ENCODE results near the gene FNIP1. TPM values are rescaled to one million over a fixed set of nuclear protein-coding genes. Genes with fewer than 3 reads are reported as not detected.

Gene FNIP1
- total and polyA plus RNA-seq, 2 experiments from 2014 or later: 8.2 to 27.9 TPM

DNA sequence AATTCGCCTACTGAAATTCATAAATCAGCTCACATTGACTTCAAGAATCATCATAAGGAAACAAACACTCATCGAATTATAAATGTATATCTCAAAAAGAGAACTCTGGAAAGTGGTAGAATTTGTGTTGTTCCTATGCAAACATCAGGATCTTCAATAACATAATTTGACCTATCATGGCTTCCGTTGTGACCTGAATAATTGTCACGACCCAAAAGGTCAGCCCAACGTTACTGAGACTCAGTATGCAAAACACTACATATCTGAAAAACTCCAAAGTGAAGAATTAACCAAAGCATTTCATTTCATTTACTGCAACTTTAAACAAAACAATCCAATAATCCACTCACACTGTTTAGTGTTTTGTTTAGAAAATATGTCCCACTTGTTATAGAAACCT lies 163.0 kb downstream of the FNIP1 start:
- peaks cover 59% of the 10 kb centered on the region for H3K79me2 ChIP-seq (replicated peaks; ENCODE audit: insufficient read depth)
- TF ChIP-seq, protein P1, sequence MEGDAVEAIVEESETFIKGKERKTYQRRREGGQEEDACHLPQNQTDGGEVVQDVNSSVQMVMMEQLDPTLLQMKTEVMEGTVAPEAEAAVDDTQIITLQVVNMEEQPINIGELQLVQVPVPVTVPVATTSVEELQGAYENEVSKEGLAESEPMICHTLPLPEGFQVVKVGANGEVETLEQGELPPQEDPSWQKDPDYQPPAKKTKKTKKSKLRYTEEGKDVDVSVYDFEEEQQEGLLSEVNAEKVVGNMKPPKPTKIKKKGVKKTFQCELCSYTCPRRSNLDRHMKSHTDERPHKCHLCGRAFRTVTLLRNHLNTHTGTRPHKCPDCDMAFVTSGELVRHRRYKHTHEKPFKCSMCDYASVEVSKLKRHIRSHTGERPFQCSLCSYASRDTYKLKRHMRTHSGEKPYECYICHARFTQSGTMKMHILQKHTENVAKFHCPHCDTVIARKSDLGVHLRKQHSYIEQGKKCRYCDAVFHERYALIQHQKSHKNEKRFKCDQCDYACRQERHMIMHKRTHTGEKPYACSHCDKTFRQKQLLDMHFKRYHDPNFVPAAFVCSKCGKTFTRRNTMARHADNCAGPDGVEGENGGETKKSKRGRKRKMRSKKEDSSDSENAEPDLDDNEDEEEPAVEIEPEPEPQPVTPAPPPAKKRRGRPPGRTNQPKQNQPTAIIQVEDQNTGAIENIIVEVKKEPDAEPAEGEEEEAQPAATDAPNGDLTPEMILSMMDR (conservative IDR thresholded peaks at IDR 0.05; ENCODE audit: low read depth in 2 of 2): no peak
- TF ChIP-seq, protein P2, sequence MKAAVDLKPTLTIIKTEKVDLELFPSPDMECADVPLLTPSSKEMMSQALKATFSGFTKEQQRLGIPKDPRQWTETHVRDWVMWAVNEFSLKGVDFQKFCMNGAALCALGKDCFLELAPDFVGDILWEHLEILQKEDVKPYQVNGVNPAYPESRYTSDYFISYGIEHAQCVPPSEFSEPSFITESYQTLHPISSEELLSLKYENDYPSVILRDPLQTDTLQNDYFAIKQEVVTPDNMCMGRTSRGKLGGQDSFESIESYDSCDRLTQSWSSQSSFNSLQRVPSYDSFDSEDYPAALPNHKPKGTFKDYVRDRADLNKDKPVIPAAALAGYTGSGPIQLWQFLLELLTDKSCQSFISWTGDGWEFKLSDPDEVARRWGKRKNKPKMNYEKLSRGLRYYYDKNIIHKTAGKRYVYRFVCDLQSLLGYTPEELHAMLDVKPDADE (IDR thresholded peaks at IDR 0.05): no peak
- no peak for TF ChIP-seq EZH2phosphoT487 (IDR thresholded peaks at IDR 0.05; ENCODE audit: unreplicated experiment)
- TF ChIP-seq CREB1 (CRISPR knock-in tag; IDR thresholded peaks at IDR 0.05; ENCODE audit: low read depth): no peak
- H3K9me2 ChIP-seq (ENCODE audit: insufficient read depth): no peaks in the 10 kb centered on the region
- peak overlapping the region; percentile 73 for H3K4me3 ChIP-seq
- H3K27ac ChIP-seq (ENCODE audit: low read depth): no peak overlapping the region
- no peaks in the 10 kb centered on the region for H3K36me3 Mint-ChIP-seq (ENCODE audit: low read depth)
- peaks cover 38% of the 10 kb centered on the region for H3K4me1 ChIP-seq (ENCODE audit: insufficient read depth)
- peaks cover 7% of the 10 kb centered on the region for H3F3A ChIP-seq (replicated peaks; ENCODE audit: low read depth)
- H3K27me3 ChIP-seq (ENCODE audit: insufficient read depth): no peaks in the 10 kb centered on the region
- peak overlapping the region; percentile 98 for H3K4me3 Mint-ChIP-seq
- DNase-seq (ENCODE audit: low spot score): no peak
- ATAC-seq: no peak
- H3K4me2 ChIP-seq: peak overlapping the region; percentile 80
- H3K4me1 Mint-ChIP-seq: peaks cover 4% of the 10 kb centered on the region
- 0 out of 2 replicates have a peak overlapping the region, but pooled peaks have one; percentile 36 for H3K27ac Mint-ChIP-seq
- H3K36me3 ChIP-seq (ENCODE audit: insufficient read depth): no peaks in the 10 kb centered on the region
- H3K9me3 Mint-ChIP-seq: no peaks in the 10 kb centered on the region; the same call in 2 of the 3 replicates
- H3K27me3 Mint-ChIP-seq (ENCODE audit: insufficient read depth, low read depth, poor library complexity): peaks cover 7% of the 10 kb centered on the region
- peaks cover 9% of the 10 kb centered on the region for H4K20me1 ChIP-seq (replicated peaks; ENCODE audit: insufficient read depth)
- H2AFZ ChIP-seq: no peak overlapping the region

DNA sequence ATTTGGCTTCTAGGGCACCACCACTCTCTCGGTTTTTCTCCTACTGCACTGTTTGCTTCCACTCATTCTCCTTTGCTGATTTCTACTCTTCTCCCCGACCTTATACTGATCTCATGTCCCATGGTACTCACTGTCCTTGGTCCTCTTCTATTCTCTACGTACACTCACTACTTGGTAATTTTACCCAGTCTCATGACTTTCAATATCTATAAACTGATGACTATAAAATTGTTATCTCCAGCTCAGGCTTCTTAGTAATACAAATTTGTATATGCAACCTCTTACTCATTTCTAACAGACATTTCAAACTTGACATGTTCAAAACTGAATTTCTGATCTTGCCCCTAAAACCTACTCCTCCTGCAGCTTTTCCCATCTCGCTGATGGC lies 165.9 kb downstream of the FNIP1 start:
- no peak overlapping the region for H2AFZ ChIP-seq
- no peak for DNase-seq (ENCODE audit: low spot score)
- peaks cover 7% of the 10 kb centered on the region for H3K27me3 Mint-ChIP-seq (ENCODE audit: insufficient read depth, low read depth, poor library complexity)
- peaks cover 40% of the 10 kb centered on the region for H3K4me1 ChIP-seq (ENCODE audit: insufficient read depth)
- no peak for ATAC-seq
- H3K36me3 ChIP-seq (ENCODE audit: insufficient read depth): no peaks in the 10 kb centered on the region
- no peak overlapping the region for H3K4me3 Mint-ChIP-seq
- no peaks in the 10 kb centered on the region for H3K36me3 Mint-ChIP-seq (ENCODE audit: low read depth)
- H3K27me3 ChIP-seq (ENCODE audit: insufficient read depth): no peaks in the 10 kb centered on the region
- no peak overlapping the region for H3K27ac Mint-ChIP-seq
- peaks cover 15% of the 10 kb centered on the region for H4K20me1 ChIP-seq (replicated peaks; ENCODE audit: insufficient read depth)
- H3K79me2 ChIP-seq (replicated peaks; ENCODE audit: insufficient read depth): peaks cover 88% of the 10 kb centered on the region
- no peak overlapping the region for H3K4me2 ChIP-seq
- H3K9me3 Mint-ChIP-seq: no peaks in the 10 kb centered on the region; the same call in 2 of the 3 replicates
- peaks cover 6% of the 10 kb centered on the region for H3F3A ChIP-seq (replicated peaks; ENCODE audit: low read depth)
- H3K4me3 ChIP-seq: no peak overlapping the region
- H3K27ac ChIP-seq (ENCODE audit: low read depth): no peak overlapping the region
- H3K9me2 ChIP-seq (ENCODE audit: insufficient read depth): no peaks in the 10 kb centered on the region
- peaks cover 4% of the 10 kb centered on the region; the same call in 2 of the 3 replicates for H3K4me1 Mint-ChIP-seq
- TF ChIP-seq EZH2 (IDR thresholded peaks at IDR 0.05; ENCODE audit: low read depth, unreplicated experiment) (no peak), JUNB (IDR thresholded peaks at IDR 0.05; ENCODE audit: unreplicated experiment) (no peak), POLR2AphosphoS5 (IDR thresholded peaks at IDR 0.05; ENCODE audit: low read depth) (no peak), ZNF331 (CRISPR knock-in tag; IDR thresholded peaks at IDR 0.05; ENCODE audit: low read depth) (no peak)
- TF ChIP-seq, protein P3, sequence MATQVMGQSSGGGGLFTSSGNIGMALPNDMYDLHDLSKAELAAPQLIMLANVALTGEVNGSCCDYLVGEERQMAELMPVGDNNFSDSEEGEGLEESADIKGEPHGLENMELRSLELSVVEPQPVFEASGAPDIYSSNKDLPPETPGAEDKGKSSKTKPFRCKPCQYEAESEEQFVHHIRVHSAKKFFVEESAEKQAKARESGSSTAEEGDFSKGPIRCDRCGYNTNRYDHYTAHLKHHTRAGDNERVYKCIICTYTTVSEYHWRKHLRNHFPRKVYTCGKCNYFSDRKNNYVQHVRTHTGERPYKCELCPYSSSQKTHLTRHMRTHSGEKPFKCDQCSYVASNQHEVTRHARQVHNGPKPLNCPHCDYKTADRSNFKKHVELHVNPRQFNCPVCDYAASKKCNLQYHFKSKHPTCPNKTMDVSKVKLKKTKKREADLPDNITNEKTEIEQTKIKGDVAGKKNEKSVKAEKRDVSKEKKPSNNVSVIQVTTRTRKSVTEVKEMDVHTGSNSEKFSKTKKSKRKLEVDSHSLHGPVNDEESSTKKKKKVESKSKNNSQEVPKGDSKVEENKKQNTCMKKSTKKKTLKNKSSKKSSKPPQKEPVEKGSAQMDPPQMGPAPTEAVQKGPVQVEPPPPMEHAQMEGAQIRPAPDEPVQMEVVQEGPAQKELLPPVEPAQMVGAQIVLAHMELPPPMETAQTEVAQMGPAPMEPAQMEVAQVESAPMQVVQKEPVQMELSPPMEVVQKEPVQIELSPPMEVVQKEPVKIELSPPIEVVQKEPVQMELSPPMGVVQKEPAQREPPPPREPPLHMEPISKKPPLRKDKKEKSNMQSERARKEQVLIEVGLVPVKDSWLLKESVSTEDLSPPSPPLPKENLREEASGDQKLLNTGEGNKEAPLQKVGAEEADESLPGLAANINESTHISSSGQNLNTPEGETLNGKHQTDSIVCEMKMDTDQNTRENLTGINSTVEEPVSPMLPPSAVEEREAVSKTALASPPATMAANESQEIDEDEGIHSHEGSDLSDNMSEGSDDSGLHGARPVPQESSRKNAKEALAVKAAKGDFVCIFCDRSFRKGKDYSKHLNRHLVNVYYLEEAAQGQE (IDR thresholded peaks at IDR 0.05; ENCODE audit: unreplicated experiment): no peak
- TF ChIP-seq, protein P4, sequence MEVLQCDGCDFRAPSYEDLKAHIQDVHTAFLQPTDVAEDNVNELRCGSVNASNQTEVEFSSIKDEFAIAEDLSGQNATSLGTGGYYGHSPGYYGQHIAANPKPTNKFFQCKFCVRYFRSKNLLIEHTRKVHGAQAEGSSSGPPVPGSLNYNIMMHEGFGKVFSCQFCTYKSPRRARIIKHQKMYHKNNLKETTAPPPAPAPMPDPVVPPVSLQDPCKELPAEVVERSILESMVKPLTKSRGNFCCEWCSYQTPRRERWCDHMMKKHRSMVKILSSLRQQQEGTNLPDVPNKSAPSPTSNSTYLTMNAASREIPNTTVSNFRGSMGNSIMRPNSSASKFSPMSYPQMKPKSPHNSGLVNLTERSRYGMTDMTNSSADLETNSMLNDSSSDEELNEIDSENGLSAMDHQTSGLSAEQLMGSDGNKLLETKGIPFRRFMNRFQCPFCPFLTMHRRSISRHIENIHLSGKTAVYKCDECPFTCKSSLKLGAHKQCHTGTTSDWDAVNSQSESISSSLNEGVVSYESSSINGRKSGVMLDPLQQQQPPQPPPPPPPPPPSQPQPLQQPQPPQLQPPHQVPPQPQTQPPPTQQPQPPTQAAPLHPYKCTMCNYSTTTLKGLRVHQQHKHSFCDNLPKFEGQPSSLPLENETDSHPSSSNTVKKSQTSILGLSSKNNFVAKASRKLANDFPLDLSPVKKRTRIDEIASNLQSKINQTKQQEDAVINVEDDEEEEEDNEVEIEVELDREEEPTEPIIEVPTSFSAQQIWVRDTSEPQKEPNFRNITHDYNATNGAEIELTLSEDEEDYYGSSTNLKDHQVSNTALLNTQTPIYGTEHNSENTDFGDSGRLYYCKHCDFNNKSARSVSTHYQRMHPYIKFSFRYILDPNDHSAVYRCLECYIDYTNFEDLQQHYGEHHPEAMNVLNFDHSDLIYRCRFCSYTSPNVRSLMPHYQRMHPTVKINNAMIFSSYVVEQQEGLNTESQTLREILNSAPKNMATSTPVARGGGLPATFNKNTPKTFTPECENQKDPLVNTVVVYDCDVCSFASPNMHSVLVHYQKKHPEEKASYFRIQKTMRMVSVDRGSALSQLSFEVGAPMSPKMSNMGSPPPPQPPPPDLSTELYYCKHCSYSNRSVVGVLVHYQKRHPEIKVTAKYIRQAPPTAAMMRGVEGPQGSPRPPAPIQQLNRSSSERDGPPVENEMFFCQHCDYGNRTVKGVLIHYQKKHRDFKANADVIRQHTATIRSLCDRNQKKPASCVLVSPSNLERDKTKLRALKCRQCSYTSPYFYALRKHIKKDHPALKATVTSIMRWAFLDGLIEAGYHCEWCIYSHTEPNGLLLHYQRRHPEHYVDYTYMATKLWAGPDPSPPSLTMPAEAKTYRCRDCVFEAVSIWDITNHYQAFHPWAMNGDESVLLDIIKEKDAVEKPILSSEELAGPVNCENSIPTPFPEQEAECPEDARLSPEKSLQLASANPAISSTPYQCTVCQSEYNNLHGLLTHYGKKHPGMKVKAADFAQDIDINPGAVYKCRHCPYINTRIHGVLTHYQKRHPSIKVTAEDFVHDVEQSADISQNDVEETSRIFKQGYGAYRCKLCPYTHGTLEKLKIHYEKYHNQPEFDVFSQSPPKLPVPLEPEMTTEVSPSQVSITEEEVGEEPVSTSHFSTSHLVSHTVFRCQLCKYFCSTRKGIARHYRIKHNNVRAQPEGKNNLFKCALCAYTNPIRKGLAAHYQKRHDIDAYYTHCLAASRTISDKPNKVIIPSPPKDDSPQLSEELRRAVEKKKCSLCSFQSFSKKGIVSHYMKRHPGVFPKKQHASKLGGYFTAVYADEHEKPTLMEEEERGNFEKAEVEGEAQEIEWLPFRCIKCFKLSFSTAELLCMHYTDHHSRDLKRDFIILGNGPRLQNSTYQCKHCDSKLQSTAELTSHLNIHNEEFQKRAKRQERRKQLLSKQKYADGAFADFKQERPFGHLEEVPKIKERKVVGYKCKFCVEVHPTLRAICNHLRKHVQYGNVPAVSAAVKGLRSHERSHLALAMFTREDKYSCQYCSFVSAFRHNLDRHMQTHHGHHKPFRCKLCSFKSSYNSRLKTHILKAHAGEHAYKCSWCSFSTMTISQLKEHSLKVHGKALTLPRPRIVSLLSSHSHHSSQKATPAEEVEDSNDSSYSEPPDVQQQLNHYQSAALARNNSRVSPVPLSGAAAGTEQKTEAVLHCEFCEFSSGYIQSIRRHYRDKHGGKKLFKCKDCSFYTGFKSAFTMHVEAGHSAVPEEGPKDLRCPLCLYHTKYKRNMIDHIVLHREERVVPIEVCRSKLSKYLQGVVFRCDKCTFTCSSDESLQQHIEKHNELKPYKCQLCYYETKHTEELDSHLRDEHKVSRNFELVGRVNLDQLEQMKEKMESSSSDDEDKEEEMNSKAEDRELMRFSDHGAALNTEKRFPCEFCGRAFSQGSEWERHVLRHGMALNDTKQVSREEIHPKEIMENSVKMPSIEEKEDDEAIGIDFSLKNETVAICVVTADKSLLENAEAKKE (CRISPR knock-in tag; IDR thresholded peaks at IDR 0.05): no peak

Measured in GM23338 (cell line).